HEK293 (cell line): Measurements from ENCODE around the gene ADM5.

Experiments
- ATF2 ChIP-seq: fragments of 450-650 bp; formaldehyde crosslinking; IDR thresholded peaks from 2 replicates; pipeline ENCODE4 v1.5.1; 2016; ENCODE audit warnings: missing biosample characterization, missing genetic modification characterization, low read depth
- BCL6B ChIP-seq: fragments of 450-650 bp; formaldehyde crosslinking; IDR thresholded peaks from 2 replicates; pipeline ENCODE4 v1.5.1; 2017; ENCODE audit warnings: missing biosample characterization, missing genetic modification characterization
- KLF17 ChIP-seq: fragments of 450-650 bp; formaldehyde crosslinking; IDR thresholded peaks from 2 replicates; pipeline ENCODE4 v1.5.1; 2016; ENCODE audit warnings: missing biosample characterization, missing genetic modification characterization
- OVOL3 ChIP-seq: fragments of 450-650 bp; formaldehyde crosslinking; IDR thresholded peaks from 2 replicates; pipeline ENCODE4 v1.5.1; 2016; ENCODE audit warnings: missing biosample characterization, missing genetic modification characterization
- PBX3 ChIP-seq: sonication (generic); formaldehyde crosslinking; IDR thresholded peaks from 2 replicates; pipeline ENCODE4 v1.8.1; 2022; ENCODE audit warnings: mild to moderate bottlenecking, moderate library complexity, missing genetic modification reagents
- SCRT2 ChIP-seq: fragments of 450-650 bp; formaldehyde crosslinking; IDR thresholded peaks from 2 replicates; pipeline ENCODE4 v1.5.1; 2016; ENCODE audit warnings: missing biosample characterization, missing genetic modification characterization
- ZBTB17 ChIP-seq: fragments of 450-650 bp; formaldehyde crosslinking; IDR thresholded peaks from 2 replicates; pipeline ENCODE4 v1.5.1; 2016; ENCODE audit warnings: missing biosample characterization, missing genetic modification characterization
- ZBTB26 ChIP-seq: fragments of 450-650 bp; formaldehyde crosslinking; optimal IDR thresholded peaks from 2 replicates; pipeline ENCODE3; 2016; ENCODE audit warnings: missing biosample characterization, mild to moderate bottlenecking, missing genetic modification characterization
- ZFP37 ChIP-seq: fragments of 450-650 bp; formaldehyde crosslinking; IDR thresholded peaks from 2 replicates; pipeline ENCODE4 v1.5.1; 2016; ENCODE audit warnings: missing biosample characterization, missing genetic modification characterization
- ZFP41 ChIP-seq: fragments of 450-650 bp; formaldehyde crosslinking; IDR thresholded peaks from 2 replicates; pipeline ENCODE4 v1.5.1; 2016; ENCODE audit warnings: missing biosample characterization, missing genetic modification characterization, borderline replicate concordance
- ZNF10 ChIP-seq: fragments of 450-650 bp; formaldehyde crosslinking; IDR thresholded peaks from 2 replicates; pipeline ENCODE4 v1.5.1; 2017; ENCODE audit warnings: missing biosample characterization, missing genetic modification characterization
- ZNF112 ChIP-seq: fragments of 450-650 bp; formaldehyde crosslinking; IDR thresholded peaks from 2 replicates; pipeline ENCODE4 v1.5.0; 2017; ENCODE audit warnings: missing biosample characterization, missing genetic modification characterization
- ZNF121 ChIP-seq: fragments of 450-650 bp; formaldehyde crosslinking; IDR thresholded peaks from 2 replicates; pipeline ENCODE4 v1.5.1; 2016; ENCODE audit warnings: missing biosample characterization, missing genetic modification characterization
- ZNF202 ChIP-seq: fragments of 450-650 bp; formaldehyde crosslinking; IDR thresholded peaks from 2 replicates; pipeline ENCODE4 v1.5.1; 2016; ENCODE audit warnings: missing biosample characterization, missing genetic modification characterization, borderline replicate concordance
- ZNF239 ChIP-seq: fragments of 450-650 bp; formaldehyde crosslinking; IDR thresholded peaks from 2 replicates; pipeline ENCODE4 v1.5.1; 2016; ENCODE audit warnings: missing biosample characterization, missing genetic modification characterization
- ZNF26 ChIP-seq: fragments of 450-650 bp; formaldehyde crosslinking; IDR thresholded peaks from 2 replicates; pipeline ENCODE4 v1.5.1; 2016; ENCODE audit warnings: missing biosample characterization, missing genetic modification characterization
- ZNF280D ChIP-seq: fragments of 450-650 bp; formaldehyde crosslinking; IDR thresholded peaks from 2 replicates; pipeline ENCODE4 v1.5.1; 2016; ENCODE audit warnings: missing biosample characterization, missing genetic modification characterization
- ZNF341 ChIP-seq: fragments of 450-650 bp; formaldehyde crosslinking; IDR thresholded peaks from 2 replicates; pipeline ENCODE4; 2016; ENCODE audit warnings: low read depth, missing biosample characterization, missing genetic modification characterization
- ZNF366 ChIP-seq: fragments of 450-650 bp; formaldehyde crosslinking; conservative IDR thresholded peaks from 2 replicates; pipeline ENCODE4 v1.5.1; 2016; ENCODE audit warnings: missing biosample characterization, missing genetic modification characterization
- ZNF433 ChIP-seq: fragments of 450-650 bp; formaldehyde crosslinking; IDR thresholded peaks from 2 replicates; pipeline ENCODE4 v1.5.1; 2016; ENCODE audit warnings: missing biosample characterization, missing genetic modification characterization, low read depth
- ZNF513 ChIP-seq: fragments of 450-650 bp; IDR thresholded peaks from 2 replicates; pipeline ENCODE4 v1.5.1; 2018; ENCODE audit warnings: missing biosample characterization, missing genetic modification characterization
- ZNF600 ChIP-seq: fragments of 450-650 bp; formaldehyde crosslinking; IDR thresholded peaks from 2 replicates; pipeline ENCODE4 v1.5.1; 2016; ENCODE audit warnings: missing biosample characterization, missing genetic modification characterization
- ZNF629 ChIP-seq: fragments of 450-650 bp; formaldehyde crosslinking; IDR thresholded peaks from 2 replicates; pipeline ENCODE4 v1.5.1; 2017; ENCODE audit warnings: missing biosample characterization, missing genetic modification characterization
- ZNF660 ChIP-seq: fragments of 450-650 bp; IDR thresholded peaks from 2 replicates; pipeline ENCODE4 v1.5.1; 2018; ENCODE audit warnings: missing biosample characterization, mild to moderate bottlenecking, missing genetic modification characterization
- ZNF677 ChIP-seq: fragments of 450-650 bp; IDR thresholded peaks from 2 replicates; pipeline ENCODE4 v1.5.0; 2018; ENCODE audit warnings: missing biosample characterization, mild to moderate bottlenecking, missing genetic modification characterization, moderate library complexity
- ZNF76 ChIP-seq: fragments of 450-650 bp; formaldehyde crosslinking; IDR thresholded peaks from 2 replicates; pipeline ENCODE4; 2016; ENCODE audit warnings: low read depth, missing biosample characterization, missing genetic modification characterization, borderline replicate concordance
- ZNF776 ChIP-seq: fragments of 450-650 bp; formaldehyde crosslinking; IDR thresholded peaks from 2 replicates; pipeline ENCODE4 v1.5.0; 2017; ENCODE audit warnings: missing biosample characterization, missing genetic modification characterization, borderline replicate concordance

ADM5 gene

GRCh38 chr19:49641688-49642491, 47.5 kb upstream of the ADM5 start, which contains the start of gene SCAF1 (continued):
- TF ChIP-seq ZBTB26 (tag by site-specific recombination) = peak; percentile 94
- no peak for TF ChIP-seq ZNF239
- TF ChIP-seq PBX3 = no peak
- no peak for TF ChIP-seq ZNF366
- TF ChIP-seq ZNF280D = no peak
- no peak for TF ChIP-seq ZNF513 (tag by site-specific recombination)
- no peak for TF ChIP-seq ZNF341 (tag by site-specific recombination)
- TF ChIP-seq ZNF121 (tag by site-specific recombination) = no peak
- TF ChIP-seq OVOL3 (tag by site-specific recombination) = no peak
- peak; percentile 100 for TF ChIP-seq ZNF76 (tag by site-specific recombination)
- no peak for TF ChIP-seq ZNF10 (tag by site-specific recombination)
- TF ChIP-seq ZNF600 (tag by site-specific recombination) = peak; percentile 76
- TF ChIP-seq ATF2 (tag by site-specific recombination) = peak; percentile 95
- TF ChIP-seq ZNF202 = no peak
- no peak for TF ChIP-seq ZNF433
- no peak for TF ChIP-seq ZFP41 (tag by site-specific recombination)
- peak; percentile 66 for TF ChIP-seq ZFP37
- TF ChIP-seq ZNF776 (tag by site-specific recombination) = no peak
- peak; percentile 50; the same call in 1 of the 2 replicates for TF ChIP-seq KLF17 (tag by site-specific recombination)
- peak; percentile 18; the same call in 1 of the 2 replicates for TF ChIP-seq ZNF660 (tag by site-specific recombination)
- no peak for TF ChIP-seq ZNF26
- TF ChIP-seq ZNF677 (tag by site-specific recombination) = no peak
- TF ChIP-seq ZBTB17 (tag by site-specific recombination) = no peak; the same call in none of the 2 replicates
- TF ChIP-seq ZNF629 (tag by site-specific recombination) = peak; percentile 96
- no peak for TF ChIP-seq ZNF112 (tag by site-specific recombination)
- no peak for TF ChIP-seq SCRT2
- no peak for TF ChIP-seq BCL6B (tag by site-specific recombination)
